HG03135 (cell line): ENCODE data around the gene RASD1.

ENCODE experiments used
- ATAC-seq: cut with Tn5 transposase; IDR thresholded peaks from one replicate; pipeline ENCODE4 v1.9.1; 2021; ENCODE audit warnings: mild to moderate bottlenecking, moderate library complexity; ENCODE audit not compliant: unreplicated experiment

The RASD1 gene

DNA sequence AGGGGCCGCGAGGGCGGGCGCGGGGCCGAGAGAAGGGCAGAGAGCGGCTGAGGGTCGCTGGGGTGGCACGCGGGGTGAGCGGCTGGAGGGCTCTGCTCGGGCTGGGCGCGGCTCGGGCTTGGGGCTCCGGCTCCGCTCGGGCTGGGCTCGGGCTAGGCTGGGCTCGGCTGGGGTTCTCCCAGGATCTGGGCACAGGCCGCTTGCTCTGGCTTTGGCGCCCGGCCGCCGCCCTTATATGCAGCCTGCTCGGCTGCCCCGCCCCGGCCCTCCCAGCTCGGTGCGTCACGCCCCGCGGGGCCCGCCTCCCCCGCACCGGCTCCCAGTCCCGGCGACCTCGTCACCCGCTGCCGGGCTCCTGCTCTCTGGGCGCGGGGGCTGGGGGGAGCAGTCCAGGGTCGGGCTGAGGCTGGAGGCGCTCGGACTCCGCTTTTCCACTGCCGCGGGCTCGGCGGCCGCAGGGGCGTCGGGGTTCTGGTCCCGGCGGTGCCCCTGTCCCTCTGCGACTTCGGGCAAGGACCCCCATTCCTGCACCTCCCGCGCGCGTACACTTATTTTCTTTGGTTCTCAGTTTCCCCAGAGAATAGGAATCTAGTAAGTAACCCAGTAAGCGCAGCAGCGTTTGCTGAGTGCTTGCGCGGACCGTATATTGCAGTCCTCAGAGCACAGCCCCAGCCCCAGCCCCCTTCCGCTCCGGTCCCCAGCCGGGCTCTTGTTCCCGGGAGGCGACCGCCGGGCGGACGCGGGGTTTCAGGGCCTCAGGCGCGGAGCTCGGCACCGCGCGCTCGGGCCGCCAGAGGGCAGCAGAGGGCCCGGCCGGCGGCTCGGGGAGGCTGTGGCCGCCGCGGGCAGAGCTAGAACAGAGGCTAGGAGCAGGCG lies at the start of gene RASD1:
Gene RASD1, minus strand, starts transcription at position 207 of the 876 bp plus-strand sequence. CDS start 214 bp downstream, outside the sequence.
- ATAC-seq, result peak; percentile 55

GRCh38 chr17:17545984-17546383 lies 49.8 kb upstream of the RASD1 start:
- no peak for ATAC-seq

DNA sequence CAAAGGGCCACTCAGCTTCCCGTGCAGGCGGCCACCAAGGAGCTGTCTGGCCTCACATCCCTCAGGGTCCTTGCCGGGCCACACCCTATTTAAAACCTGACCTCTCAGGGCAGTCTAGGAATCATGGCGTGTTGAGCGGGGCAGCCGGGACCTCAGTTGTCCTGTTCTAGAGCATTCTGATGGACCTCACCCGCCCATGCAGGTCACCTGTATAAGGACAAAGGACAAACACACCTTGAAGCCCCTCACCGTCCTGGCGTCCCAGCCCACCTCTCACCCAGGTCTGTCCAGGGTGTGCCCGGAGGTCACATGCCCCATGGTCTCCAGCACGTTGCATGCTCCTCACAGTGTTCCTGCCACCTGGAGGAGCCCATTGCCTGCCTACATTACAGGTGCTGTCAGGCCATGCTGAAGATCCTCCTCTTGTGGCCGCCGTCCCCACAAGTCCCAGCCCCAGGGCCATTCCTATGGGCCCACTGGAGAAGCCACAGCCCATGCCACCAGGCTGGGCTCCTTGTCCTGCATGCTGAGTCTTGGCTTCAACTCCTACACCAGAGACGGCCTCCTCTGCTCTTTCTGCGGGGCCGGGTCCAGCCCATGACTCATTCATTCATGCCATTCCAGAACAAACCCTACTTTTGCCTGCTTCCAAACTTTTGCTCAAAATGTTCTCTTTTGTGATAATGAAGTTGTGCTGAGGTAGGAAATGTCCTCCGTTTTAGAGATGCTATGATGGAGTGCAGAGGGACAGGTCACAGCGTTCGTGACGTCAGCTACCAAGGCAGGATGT lies 49.0 kb upstream of the RASD1 start:
- ATAC-seq, result no peak

DNA sequence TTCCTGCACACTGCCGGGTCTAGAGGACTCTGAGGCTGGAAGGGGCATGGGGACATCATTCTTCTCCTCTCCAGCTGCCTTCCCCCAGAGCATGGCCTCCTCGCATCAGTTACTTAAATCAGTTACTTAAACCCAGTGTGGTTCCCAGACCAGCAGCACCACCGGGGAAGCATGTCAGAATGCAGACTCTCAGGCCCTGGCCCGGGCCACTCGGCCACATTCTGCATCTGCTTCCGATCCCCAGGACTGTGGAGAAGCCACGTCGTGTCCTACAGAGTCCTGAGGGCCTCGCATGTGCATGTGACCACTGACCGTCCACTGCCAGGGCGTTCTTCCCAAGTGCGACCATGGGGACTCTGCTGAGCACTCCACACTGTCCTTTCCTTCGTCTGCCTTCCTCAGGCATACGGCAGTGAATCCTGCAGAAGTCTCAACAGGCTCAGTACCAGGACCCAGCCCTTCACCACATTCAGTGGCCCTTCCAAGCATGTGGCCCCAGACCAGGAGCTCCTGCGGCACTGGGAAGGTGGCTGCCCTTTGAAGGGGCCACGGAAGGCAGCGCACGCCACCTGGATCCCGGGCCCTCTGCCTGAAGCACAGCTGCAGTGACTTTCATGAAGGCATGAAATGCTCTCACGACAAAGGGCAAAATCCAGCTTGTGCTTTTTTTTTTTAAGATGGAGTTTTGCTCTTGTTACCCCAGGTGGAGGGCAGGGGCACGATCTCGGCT lies 46.9 kb upstream of the RASD1 start:
- ATAC-seq, result no peak

- ATAC-seq, result no peak
Measured at GRCh38 chr17:17541640-17542001, 45.4 kb upstream of the RASD1 start.

- ATAC-seq, result no peak
Measured at GRCh38 chr17:17540935-17541639, 44.9 kb upstream of the RASD1 start.

DNA sequence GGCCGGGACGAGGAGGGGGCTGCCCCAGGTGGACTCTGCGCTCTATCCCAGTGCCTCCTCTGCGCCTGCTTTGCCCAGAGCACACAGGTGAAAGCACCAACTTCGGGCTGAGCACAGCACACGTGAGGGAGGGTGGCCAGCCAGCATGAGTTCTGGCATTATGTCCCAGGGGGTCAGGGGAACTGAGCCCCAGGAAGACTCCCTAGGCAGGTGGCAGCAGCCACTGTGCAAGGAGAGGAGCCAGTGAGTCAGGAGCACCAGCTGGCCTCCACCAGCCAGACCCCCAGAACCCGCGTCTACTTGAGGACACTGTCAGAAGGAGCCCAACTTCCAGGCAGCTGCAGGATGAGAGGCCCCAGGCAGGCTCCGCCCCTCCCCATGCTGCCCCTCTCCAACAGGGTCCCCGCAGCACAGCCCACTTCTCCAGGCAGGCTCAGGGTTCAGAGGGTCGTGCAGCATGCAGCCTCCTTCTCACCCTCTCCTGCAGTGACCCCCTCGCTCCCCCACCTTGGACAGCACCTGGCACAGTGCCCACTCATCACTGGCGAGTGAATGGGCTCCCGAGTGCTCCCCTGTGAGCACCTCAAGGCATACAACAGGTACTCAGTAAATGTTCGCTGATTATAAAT lies 44.2 kb upstream of the RASD1 start:
- ATAC-seq, result no peak

- ATAC-seq, result no peak
Measured at GRCh38 chr17:17539591-17539990, 43.4 kb upstream of the RASD1 start.

DNA sequence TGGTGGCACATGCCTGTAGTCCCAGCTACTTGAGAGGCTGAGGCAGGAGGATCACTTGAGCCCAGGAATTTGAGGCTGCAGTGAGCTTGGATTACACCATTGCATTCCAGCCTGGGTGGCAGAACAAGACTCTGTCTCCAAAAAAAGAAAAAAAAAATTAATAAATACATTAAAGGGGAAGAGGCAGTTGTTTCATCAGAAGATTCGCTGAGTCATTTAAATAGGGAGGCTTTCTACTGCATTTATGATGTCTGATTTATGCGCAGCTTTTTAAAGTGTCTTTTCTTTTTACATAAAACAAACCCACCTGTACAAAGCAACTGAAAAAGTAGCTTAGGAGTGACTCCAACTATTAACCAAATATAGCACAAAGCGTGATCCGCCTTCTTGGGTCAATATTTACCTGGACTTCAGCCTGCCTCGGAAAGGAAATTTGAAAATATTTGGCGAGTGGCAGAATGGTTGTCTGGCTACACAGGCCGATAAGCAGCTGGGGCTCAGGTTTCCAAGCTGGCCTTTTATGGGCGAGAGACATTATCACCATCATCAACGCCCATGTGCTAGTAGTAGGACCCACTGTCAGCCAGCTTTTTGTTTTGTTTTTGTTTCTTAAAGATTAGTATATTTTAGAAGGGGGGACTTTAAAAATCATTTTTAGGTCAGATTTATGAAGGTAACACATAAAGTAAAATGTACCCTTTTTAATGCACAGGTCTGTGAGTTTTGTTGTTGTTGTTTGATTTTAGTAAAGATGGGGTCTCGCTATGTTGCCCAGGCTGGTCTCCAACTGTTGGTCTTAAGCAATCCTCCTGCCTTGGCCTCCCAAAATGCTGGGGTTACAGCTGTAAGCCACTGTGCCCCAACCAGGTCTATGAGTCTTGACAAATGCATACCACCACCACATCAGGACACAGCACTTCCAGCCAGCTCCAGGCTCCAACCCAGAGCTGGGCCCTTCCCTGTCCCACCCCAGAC lies 42.5 kb upstream of the RASD1 start:
- ATAC-seq, result no peak

GRCh38 chr17:17537311-17538099 lies 41.3 kb upstream of the RASD1 start:
- no peak for ATAC-seq

DNA sequence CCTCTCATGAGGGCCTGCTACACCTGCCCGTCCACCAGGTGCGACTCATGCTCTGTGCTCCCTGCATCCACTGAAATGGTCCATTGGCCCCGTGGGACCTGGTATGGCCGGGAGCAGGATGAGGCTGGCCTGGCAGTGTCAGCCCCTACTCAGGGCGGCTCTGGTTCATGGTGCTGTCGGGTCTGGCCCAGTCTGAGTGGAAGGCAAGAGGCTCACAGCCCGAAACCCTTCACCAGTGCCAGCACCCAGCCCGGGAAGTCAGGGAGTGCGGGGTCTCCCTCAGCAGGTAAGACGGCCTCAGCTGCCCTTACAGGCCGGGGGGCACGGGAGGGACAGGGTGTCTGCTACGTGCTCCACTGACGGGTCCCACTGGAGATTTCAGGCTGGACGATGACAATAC lies 40.5 kb upstream of the RASD1 start:
- ATAC-seq, result no peak

GRCh38 chr17:17535957-17536356 lies 39.8 kb upstream of the RASD1 start:
- no peak for ATAC-seq

DNA sequence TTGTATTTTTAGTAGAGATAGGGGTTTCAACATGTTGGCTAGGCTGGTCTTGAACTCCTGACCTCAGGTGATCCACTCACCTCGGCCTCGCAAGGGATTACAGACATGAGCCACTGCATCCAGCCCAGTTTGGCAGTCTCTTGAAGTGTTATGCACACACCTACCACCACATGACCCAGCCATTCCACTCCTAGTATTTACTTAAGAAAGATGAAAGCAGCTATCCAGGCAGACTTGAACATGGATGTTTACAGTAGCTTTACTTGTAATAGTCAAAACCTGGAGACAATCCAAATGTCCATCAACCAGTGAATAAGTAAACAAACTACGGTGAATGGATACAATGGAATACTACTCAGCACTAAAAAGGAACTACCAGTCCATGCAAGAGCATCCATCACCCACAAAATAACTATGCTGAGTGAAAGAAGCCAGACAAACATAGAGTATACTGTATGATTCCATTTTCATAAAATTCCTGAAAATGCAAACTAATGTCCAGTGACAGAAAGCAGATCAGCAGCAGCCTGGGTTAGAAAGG lies 37.8 kb upstream of the RASD1 start:
- no peak for ATAC-seq

- ATAC-seq, result no peak
Measured at GRCh38 chr17:17532991-17533390, 36.8 kb upstream of the RASD1 start.

GRCh38 chr17:17531156-17531555 lies 35.0 kb upstream of the RASD1 start:
- no peak for ATAC-seq

- no peak for ATAC-seq
Measured at GRCh38 chr17:17528696-17529652, 32.8 kb upstream of the RASD1 start.

DNA sequence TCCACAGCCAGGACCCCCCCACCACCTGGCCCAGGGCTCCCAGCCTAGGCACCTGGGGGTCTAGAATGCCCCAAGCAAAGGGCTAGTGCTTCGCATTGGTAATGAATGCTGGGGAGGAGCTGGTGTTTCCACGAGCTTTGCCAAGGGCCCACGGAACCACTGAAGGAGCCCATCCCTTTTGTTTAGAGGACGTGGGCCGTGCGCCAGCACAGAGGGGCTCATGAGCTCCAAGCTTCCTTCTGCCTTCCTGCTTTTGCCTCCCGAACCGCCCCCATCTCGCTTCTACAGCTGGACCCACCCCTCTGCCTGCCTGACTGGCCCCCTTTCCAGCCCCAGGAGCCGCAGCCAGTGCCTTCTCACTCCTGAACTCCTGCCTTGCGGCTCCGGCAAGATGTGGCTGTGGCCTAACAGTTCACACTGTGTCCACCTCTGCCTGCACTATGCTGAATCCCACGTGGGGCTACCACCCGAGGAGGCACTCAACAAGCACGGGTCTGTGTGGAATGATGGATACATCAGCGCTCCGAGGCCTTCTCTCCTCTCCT lies 31.8 kb upstream of the RASD1 start:
- ATAC-seq, result no peak
